HepG2 (cell line): Measurements from ENCODE around the gene ZMIZ1. TPM values are rescaled to one million over a fixed set of nuclear protein-coding genes. Genes with fewer than 3 reads are reported as not detected.

Experiments used
- ATM ChIP-seq: fragments of 450-650 bp; IDR thresholded peaks from 2 replicates; pipeline ENCODE4 v1.7.1; 2017; ENCODE audit warnings: mild to moderate bottlenecking, borderline replicate concordance
- GABPA ChIP-seq, 2 experiments: IDR thresholded peaks; 2 replicates each; pipeline ENCODE4 v1.6.1; 2011 to 2016; ENCODE audit warnings: low read depth in 2 of 2, low read length in 1 of 2, missing biosample characterization in 1 of 2, missing genetic modification characterization in 1 of 2
- GATAD1 ChIP-seq: IDR thresholded peaks from 2 replicates; pipeline ENCODE4 v1.6.1; 2016; ENCODE audit warnings: missing genetic modification reagents, missing compliant biosample characterization
- HNF1B ChIP-seq: sonication (generic); formaldehyde crosslinking; IDR thresholded peaks from 2 replicates; pipeline ENCODE4 v1.5.1; 2020; ENCODE audit warnings: mild to moderate bottlenecking, moderate library complexity, missing genetic modification reagents
- HOXA3 ChIP-seq: sonication (generic); formaldehyde crosslinking; IDR thresholded peaks from 2 replicates; pipeline ENCODE4 v1.5.0; 2020; ENCODE audit warnings: missing genetic modification reagents
- JDP2 ChIP-seq: sonication (generic); formaldehyde crosslinking; IDR thresholded peaks from 2 replicates; pipeline ENCODE4 v1.8.1; 2022; ENCODE audit warnings: missing genetic modification reagents, borderline replicate concordance
- KDM1A ChIP-seq: IDR thresholded peaks from 2 replicates; pipeline ENCODE4 v1.6.1; 2016; ENCODE audit warnings: missing compliant biosample characterization
- MYC ChIP-seq: sonication (generic); formaldehyde crosslinking; IDR thresholded peaks from 2 replicates; pipeline ENCODE4 v1.9.0; 2021; ENCODE audit warnings: missing genetic modification reagents, borderline replicate concordance
- RARG ChIP-seq: sonication (generic); formaldehyde crosslinking; IDR thresholded peaks from 2 replicates; pipeline ENCODE4 v1.4.0; 2020; ENCODE audit warnings: low read depth, mild to moderate bottlenecking, missing genetic modification reagents
- SALL2 ChIP-seq: sonication (generic); formaldehyde crosslinking; IDR thresholded peaks from 2 replicates; pipeline ENCODE4 v1.8.1; 2023; ENCODE audit warnings: mild to moderate bottlenecking, missing genetic modification reagents, inconsistent platforms
- TBX3 ChIP-seq: fragments of 450-650 bp; IDR thresholded peaks from 2 replicates; pipeline ENCODE4 v1.6.1; 2017; ENCODE audit warnings: antibody characterized with exemption, mild to moderate bottlenecking, inconsistent platforms, borderline replicate concordance
- TRIM22 ChIP-seq: fragments of 450-650 bp; IDR thresholded peaks from 2 replicates; pipeline ENCODE4 v1.6.1; 2017
- ZFP36L1 ChIP-seq: sonication (generic); formaldehyde crosslinking; IDR thresholded peaks from 2 replicates; pipeline ENCODE4 v1.8.0; 2022; ENCODE audit warnings: mild to moderate bottlenecking, missing genetic modification reagents, moderate library complexity
- ZKSCAN8 ChIP-seq: IDR thresholded peaks from 2 replicates; pipeline ENCODE4 v1.6.1; 2016; ENCODE audit warnings: borderline replicate concordance, missing genetic modification reagents, missing compliant biosample characterization
- ZMYM2 ChIP-seq: sonication (generic); formaldehyde crosslinking; IDR thresholded peaks from 2 replicates; pipeline ENCODE4 v1.8.0; 2022; ENCODE audit warnings: mild to moderate bottlenecking, missing genetic modification reagents
- ZNF484 ChIP-seq: sonication (generic); formaldehyde crosslinking; IDR thresholded peaks from 2 replicates; pipeline ENCODE4 v1.5.1; 2020; ENCODE audit warnings: mild to moderate bottlenecking, low read depth, missing genetic modification reagents, borderline replicate concordance
- ZNF629 ChIP-seq: sonication (generic); formaldehyde crosslinking; conservative IDR thresholded peaks from 2 replicates; pipeline ENCODE4 v1.5.0; 2020; ENCODE audit warnings: missing genetic modification reagents
- ZNF746 ChIP-seq: sonication (generic); formaldehyde crosslinking; IDR thresholded peaks from 2 replicates; pipeline ENCODE4 v1.8.0; 2022; ENCODE audit warnings: mild to moderate bottlenecking, missing genetic modification reagents
- ZNF781 ChIP-seq: sonication (generic); formaldehyde crosslinking; IDR thresholded peaks from 2 replicates; pipeline ENCODE4 v1.5.1; 2020; ENCODE audit warnings: borderline replicate concordance, mild to moderate bottlenecking, missing genetic modification reagents; ENCODE audit errors: not compliant biosample characterization
- polyA plus RNA-seq, 8 experiments: library from polyadenylated mRNA; depleted of rRNA in 3 of 8; stranded (reverse) in 7 of 8; unstranded in 1 of 8; fragments of >200 nt; fragmentation: Illumina TruSeq in 4 of 8; extraction: Trizol in 4 of 8; gene quantifications; 2 replicates each; pipeline versions ENCODE4 v1.2.1 to v1.2.3, GENCODE V29; 2011 to 2016; ENCODE audit warnings: low read depth in 4 of 8, missing spikeins in 1 of 8, mixed read lengths in 1 of 8; ENCODE audit not compliant: insufficient read depth in 1 of 8
- total RNA-seq, 5 experiments: library from RNA; depleted of rRNA; stranded (reverse); fragments of >200 nt; fragmentation: Illumina TruSeq; extraction: Trizol; gene quantifications; 2 replicates each; pipeline ENCODE4 v1.2.3, GENCODE V29; 2016; ENCODE audit warnings: low read depth in 1 of 5
- TF ChIP-seq, protein P1 (sequence below): sonication (generic); formaldehyde crosslinking; IDR thresholded peaks from 2 replicates; pipeline ENCODE4 v1.4.0; 2020; ENCODE audit warnings: missing genetic modification reagents
- TF ChIP-seq, protein P2 (sequence below): sonication (generic); formaldehyde crosslinking; IDR thresholded peaks from 2 replicates; pipeline ENCODE4 v1.8.1; 2022; ENCODE audit warnings: mild to moderate bottlenecking, missing genetic modification reagents
- TF ChIP-seq, protein P3 (sequence below): sonication (generic); formaldehyde crosslinking; IDR thresholded peaks from 2 replicates; pipeline ENCODE4 v1.8.1; 2023; ENCODE audit warnings: mild to moderate bottlenecking, inconsistent platforms, moderate library complexity, missing genetic modification reagents, borderline replicate concordance

ZMIZ1 gene
- total and polyA plus RNA-seq, 2 of the 13 experiments (the other 11 are each of a cell fraction or from before 2014, with no cell fraction given) = 5.3 to 10.2 TPM

- TF ChIP-seq GABPA (IDR thresholded peaks at IDR 0.05; ENCODE audit: low read depth, low read length) (no peak), GABPA (CRISPR knock-in tag; IDR thresholded peaks at IDR 0.05; ENCODE audit: low read depth) (no peak), ATM (no peak), TRIM22 (no peak), ZNF746 (CRISPR knock-in tag) (no peak), GATAD1 (CRISPR knock-in tag) (0 out of 2 replicates have a peak, but pooled peaks have one; percentile 26), ZMYM2 (CRISPR knock-in tag) (0 out of 2 replicates have a peak, but pooled peaks have one; percentile 24), MYC (CRISPR knock-in tag) (0 out of 2 replicates have a peak, but pooled peaks have one; percentile 28), ZFP36L1 (CRISPR knock-in tag) (no peak), HOXA3 (peak; percentile 60), ZNF484 (no peak), ZKSCAN8 (CRISPR knock-in tag) (no peak), KDM1A (no peak), RARG (CRISPR knock-in tag) (no peak), ZNF781 (CRISPR knock-in tag) (no peak), HNF1B (CRISPR knock-in tag) (peak; percentile 54; the same call in 1 of the 2 replicates), JDP2 (CRISPR knock-in tag) (no peak), ZNF629 (CRISPR knock-in tag) (peak; percentile 39; the same call in 1 of the 2 replicates), TBX3 (no peak), SALL2 (CRISPR knock-in tag) (peak; percentile 60; the same call in 1 of the 2 replicates)
- TF ChIP-seq, protein P1, sequence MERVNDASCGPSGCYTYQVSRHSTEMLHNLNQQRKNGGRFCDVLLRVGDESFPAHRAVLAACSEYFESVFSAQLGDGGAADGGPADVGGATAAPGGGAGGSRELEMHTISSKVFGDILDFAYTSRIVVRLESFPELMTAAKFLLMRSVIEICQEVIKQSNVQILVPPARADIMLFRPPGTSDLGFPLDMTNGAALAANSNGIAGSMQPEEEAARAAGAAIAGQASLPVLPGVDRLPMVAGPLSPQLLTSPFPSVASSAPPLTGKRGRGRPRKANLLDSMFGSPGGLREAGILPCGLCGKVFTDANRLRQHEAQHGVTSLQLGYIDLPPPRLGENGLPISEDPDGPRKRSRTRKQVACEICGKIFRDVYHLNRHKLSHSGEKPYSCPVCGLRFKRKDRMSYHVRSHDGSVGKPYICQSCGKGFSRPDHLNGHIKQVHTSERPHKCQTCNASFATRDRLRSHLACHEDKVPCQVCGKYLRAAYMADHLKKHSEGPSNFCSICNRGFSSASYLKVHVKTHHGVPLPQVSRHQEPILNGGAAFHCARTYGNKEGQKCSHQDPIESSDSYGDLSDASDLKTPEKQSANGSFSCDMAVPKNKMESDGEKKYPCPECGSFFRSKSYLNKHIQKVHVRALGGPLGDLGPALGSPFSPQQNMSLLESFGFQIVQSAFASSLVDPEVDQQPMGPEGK (CRISPR knock-in tag) = 0 out of 2 replicates have a peak, but pooled peaks have one; percentile 14
- TF ChIP-seq, protein P2, sequence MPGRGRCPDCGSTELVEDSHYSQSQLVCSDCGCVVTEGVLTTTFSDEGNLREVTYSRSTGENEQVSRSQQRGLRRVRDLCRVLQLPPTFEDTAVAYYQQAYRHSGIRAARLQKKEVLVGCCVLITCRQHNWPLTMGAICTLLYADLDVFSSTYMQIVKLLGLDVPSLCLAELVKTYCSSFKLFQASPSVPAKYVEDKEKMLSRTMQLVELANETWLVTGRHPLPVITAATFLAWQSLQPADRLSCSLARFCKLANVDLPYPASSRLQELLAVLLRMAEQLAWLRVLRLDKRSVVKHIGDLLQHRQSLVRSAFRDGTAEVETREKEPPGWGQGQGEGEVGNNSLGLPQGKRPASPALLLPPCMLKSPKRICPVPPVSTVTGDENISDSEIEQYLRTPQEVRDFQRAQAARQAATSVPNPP (CRISPR knock-in tag) = no peak
- TF ChIP-seq, protein P3, sequence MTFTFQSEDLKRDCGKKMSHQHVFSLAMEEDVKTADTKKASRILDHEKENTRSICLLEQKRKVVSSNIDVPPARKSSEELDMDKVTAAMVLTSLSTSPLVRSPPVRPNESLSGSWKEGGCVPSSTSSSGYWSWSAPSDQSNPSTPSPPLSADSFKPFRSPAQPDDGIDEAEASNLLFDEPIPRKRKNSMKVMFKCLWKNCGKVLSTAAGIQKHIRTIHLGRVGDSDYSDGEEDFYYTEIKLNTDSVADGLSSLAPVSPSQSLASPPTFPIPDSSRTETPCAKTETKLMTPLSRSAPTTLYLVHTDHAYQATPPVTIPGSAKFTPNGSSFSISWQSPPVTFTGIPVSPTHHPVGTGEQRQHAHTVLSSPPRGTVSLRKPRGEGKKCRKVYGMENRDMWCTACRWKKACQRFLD (CRISPR knock-in tag) = no peak
Measured at GRCh38 chr10:79187121-79187940, 118.6 kb downstream of the ZMIZ1 start (continued).
